ENCODE data around the gene HEPH. TPM values are rescaled to one million over a fixed set of nuclear protein-coding genes. Genes with fewer than 3 reads are reported as not detected.
A peak's percentile ranks its signal among the peaks of the same experiment; 100 is the strongest.
"Not testable (repeated sequence)": the region's sequence is repeated elsewhere in the genome, so short reads cannot be mapped to it uniquely, and the experiment has no call there.

The HEPH gene
- total and polyA plus RNA-seq, 9 of the 15 experiments (the other 6 are each of a cell fraction or from before 2014, with no cell fraction given): 22.4 to 67.6 (median 42.9) TPM

GRCh38 chrX:66233904-66234303 lies 69.9 kb downstream of the HEPH start:
- FAIRE-seq; in situ Hi-C loops (cut with MboI): not testable (repeated sequence)
- peaks cover 31% of the 10 kb centered on the region for H3K79me2 ChIP-seq (ENCODE audit: control insufficient read depth, insufficient read depth, low read length)

GRCh38 chrX:66255359-66255967 lies 91.4 kb downstream of the HEPH start:
- in situ Hi-C loops (cut with MboI) (no loop called here), intact Hi-C loops (cut with micrococcal nuclease) (no loop called here)
- WGBS (ENCODE audit: insufficient coverage, low coverage, missing lambda C conversion rate): 24% methylated on average over 1 of the region's 1 CpG
- no peak overlapping the region for H3K27ac ChIP-seq (ENCODE audit: extremely low read depth, low read depth, low read length)
- H3K79me2 ChIP-seq (ENCODE audit: control insufficient read depth, insufficient read depth, low read length): no peaks in the 10 kb centered on the region; the same call in 2 of the 3 replicates
- no peaks in the 10 kb centered on the region; a peak in 1 of 5 replicates for H3K4me1 ChIP-seq (replicated peaks in 1 of 2; ENCODE audit: control insufficient read depth in 2 of 2, insufficient read depth in 2 of 2, low read length in 2 of 2)
- H3K9ac ChIP-seq (ENCODE audit: insufficient read depth in 1 of 2, low read depth in 2 of 2, low read length in 2 of 2): no peak overlapping the region
- H2AFZ ChIP-seq (ENCODE audit: low read depth, low read length): no peak overlapping the region
- ATAC-seq (peak; percentile 83), FAIRE-seq (no peak), DNase-seq (ENCODE audit: extremely low read depth in 1 of 4, low spot score in 3 of 4) (peak in 2 of 4 experiments; percentile 13 to 21)
- ChIA-PET CTCF (ENCODE audit: low intra/inter-chr PET ratio) (no interaction called here), POLR2A (interaction anchor here (0.6 kb wide), 2 partner anchors 15 to 557 kb away, joined by 3 to 4 read pairs; no protein-coding TSS in a partner anchor)
- H4K20me1 ChIP-seq (replicated peaks; ENCODE audit: control insufficient read depth, insufficient read depth, low read length): no peaks in the 10 kb centered on the region
- BruUV-seq (replicated peaks): no TSS peak
- peaks cover 55% of the 10 kb centered on the region for H3K36me3 ChIP-seq (ENCODE audit: control insufficient read depth, insufficient read depth, low read length)
- H3K4me3 ChIP-seq: no peak overlapping the region
- no peaks in the 10 kb centered on the region for H3K27me3 ChIP-seq (ENCODE audit: control insufficient read depth in 2 of 2, insufficient read depth in 2 of 2, low read length in 2 of 2)
- no peak overlapping the region for H3K4me2 ChIP-seq (ENCODE audit: insufficient read depth, low read length)
- H3K9me1 ChIP-seq (ENCODE audit: control insufficient read depth, insufficient read depth, low read length): no peaks in the 10 kb centered on the region
- no peaks in the 10 kb centered on the region for H3K9me3 ChIP-seq (replicated peaks; ENCODE audit: control insufficient read depth, insufficient read depth, low read depth, low read length)
- TF ChIP-seq HDAC8 (tag; IDR thresholded peaks at IDR 0.05) (no peak), ZNF695 (CRISPR knock-in tag; IDR thresholded peaks at IDR 0.05) (no peak), ERF (CRISPR knock-in tag; IDR thresholded peaks at IDR 0.05) (no peak), ZNF133 (CRISPR knock-in tag; IDR thresholded peaks at IDR 0.05) (no peak), MAFG (tag; conservative IDR thresholded peaks at IDR 0.05) (0 out of 2 replicates have a peak, but pooled peaks have one; percentile 31), NCOA1 (IDR thresholded peaks at IDR 0.05; ENCODE audit: low read depth) (no peak), ZNF449 (CRISPR knock-in tag; IDR thresholded peaks at IDR 0.05) (no peak), ZNF398 (CRISPR knock-in tag; IDR thresholded peaks at IDR 0.05) (no peak), BRF1 (IDR thresholded peaks at IDR 0.05; ENCODE audit: borderline replicate concordance, extremely low read depth, insufficient read length) (no peak)

More at GRCh38 chrX:66233904-66234303, 69.9 kb downstream of the HEPH start:
- ATAC-seq; H3K9me3 ChIP-seq (replicated peaks; ENCODE audit: control insufficient read depth, insufficient read depth, low read depth, low read length); H3K4me1 ChIP-seq (replicated peaks in 1 of 2; ENCODE audit: control insufficient read depth in 2 of 2, insufficient read depth in 2 of 2, low read length in 2 of 2); intact Hi-C loops (cut with micrococcal nuclease); H3K9me1 ChIP-seq (ENCODE audit: control insufficient read depth, insufficient read depth, low read length); H3K27me3 ChIP-seq (ENCODE audit: control insufficient read depth in 2 of 2, insufficient read depth in 2 of 2, low read length in 2 of 2); H4K20me1 ChIP-seq (replicated peaks; ENCODE audit: control insufficient read depth, insufficient read depth, low read length); H3K4me2 ChIP-seq (ENCODE audit: insufficient read depth, low read length); H3K36me3 ChIP-seq (ENCODE audit: control insufficient read depth, insufficient read depth, low read length); H2AFZ ChIP-seq (ENCODE audit: low read depth, low read length); H3K4me3 ChIP-seq; H3K9ac ChIP-seq (ENCODE audit: insufficient read depth in 1 of 2, low read depth in 2 of 2, low read length in 2 of 2); H3K27ac ChIP-seq (ENCODE audit: extremely low read depth, low read depth, low read length); BruUV-seq (replicated peaks): not testable (repeated sequence)
- ChIA-PET CTCF (ENCODE audit: low intra/inter-chr PET ratio) (interaction anchor here (0.6 kb wide), 1 partner anchor 368 kb away, joined by 3 read pairs; no protein-coding TSS in a partner anchor), POLR2A (interaction anchor here (0.6 kb wide), 1 partner anchor 83 kb away, joined by 3 read pairs; no protein-coding TSS in a partner anchor)
- TF ChIP-seq NCOR1 (IDR thresholded peaks at IDR 0.05) (peak; percentile 45), TAL1 (IDR thresholded peaks at IDR 0.05) (peak; percentile 68), ARID1B (IDR thresholded peaks at IDR 0.05) (peak; percentile 75), TCF3 (CRISPR knock-in tag; IDR thresholded peaks at IDR 0.05) (peak; percentile 74), MTA2 (IDR thresholded peaks at IDR 0.05; ENCODE audit: low read depth) (peak; percentile 32; the same call in 1 of the 2 replicates), CBFA2T3 (IDR thresholded peaks at IDR 0.05) (peak; percentile 77), CBFA2T2 (conservative IDR thresholded peaks at IDR 0.05) (peak; percentile 63)
- WGBS (ENCODE audit: insufficient coverage, low coverage, missing lambda C conversion rate): no CpG with 5 or more reads among the region's 1 CpG
- peak in 1 of 4 experiments; percentile 25 for DNase-seq (ENCODE audit: extremely low read depth in 1 of 4, low spot score in 3 of 4)
